ENCODE measurements around the gene OFD1.

GRCh38 chrX:13687203-13687602 is 47.3 kb upstream of the OFD1 start:
- TF ChIP-seq CTCF (IDR thresholded peaks at IDR 0.05; ENCODE audit: extremely low read depth in 1 of 2, insufficient read depth in 1 of 2, low read depth in 1 of 2, low read length in 2 of 2) (no peak), EZH2 (IDR thresholded peaks at IDR 0.05; ENCODE audit: borderline replicate concordance, low read depth, low read length, severe bottlenecking) (no peak), GATA2 (IDR thresholded peaks at IDR 0.05; ENCODE audit: insufficient read depth, insufficient read length, low read depth, low read length) (no peak), POLR2A (IDR thresholded peaks at IDR 0.05; ENCODE audit: low read depth, low read length) (no peak)
